HFFc6 (cell line): ENCODE results near the gene PPP4R1. TPM values are rescaled to one million over a fixed set of nuclear protein-coding genes. Genes with fewer than 3 reads are reported as not detected.

ENCODE experiments used
- DNase-seq: peaks from one replicate; pipeline ENCODE4 v3.0.0-alpha.2; 2018
- H3K27ac Mint-ChIP-seq: 2 replicates; pipeline ENCODE4 v1.8.0; 2020; ENCODE audit warnings: mild to moderate bottlenecking, mixed read lengths
- H3K27me3 Mint-ChIP-seq: 2 replicates; pipeline ENCODE4 v1.8.0; 2021; ENCODE audit warnings: mild to moderate bottlenecking, moderate library complexity, mixed read lengths; ENCODE audit not compliant: insufficient read depth
- H3K36me3 Mint-ChIP-seq: 2 replicates; pipeline ENCODE4 v1.8.0; 2021; ENCODE audit warnings: low read depth, mixed read lengths
- H3K4me1 Mint-ChIP-seq: 2 replicates; pipeline ENCODE4 v1.8.0; 2020; ENCODE audit warnings: low read depth, mixed read lengths
- H3K4me3 Mint-ChIP-seq: 2 replicates; pipeline ENCODE4 v1.8.0; 2020; ENCODE audit warnings: mild to moderate bottlenecking, moderate library complexity, mixed read lengths
- H3K9me3 Mint-ChIP-seq: 2 replicates; pipeline ENCODE4 v1.8.0; 2020; ENCODE audit warnings: mild to moderate bottlenecking, mixed read lengths
- CTCF ChIP-seq: fragments of 200-600 bp; sonication (generic); IDR thresholded peaks from 2 replicates; pipeline ENCODE4 v1.5.0; 2021; ENCODE audit warnings: antibody characterized with exemption, mild to moderate bottlenecking
- total RNA-seq, 6 experiments: library from RNA; stranded (reverse); fragmentation: NEBNext Ultra II Directional; extraction: Animal tissue kit (Norgen Biotek cat#: 25700); gene quantifications; 2 replicates in 1 of 6; 3 replicates in 5 of 6; pipeline ENCODE4 v1.2.3, GENCODE V29; 2021

Gene PPP4R1
- total RNA-seq, 6 experiments from 2014 or later, result 83.0 to 107 (median 103) TPM

DNA sequence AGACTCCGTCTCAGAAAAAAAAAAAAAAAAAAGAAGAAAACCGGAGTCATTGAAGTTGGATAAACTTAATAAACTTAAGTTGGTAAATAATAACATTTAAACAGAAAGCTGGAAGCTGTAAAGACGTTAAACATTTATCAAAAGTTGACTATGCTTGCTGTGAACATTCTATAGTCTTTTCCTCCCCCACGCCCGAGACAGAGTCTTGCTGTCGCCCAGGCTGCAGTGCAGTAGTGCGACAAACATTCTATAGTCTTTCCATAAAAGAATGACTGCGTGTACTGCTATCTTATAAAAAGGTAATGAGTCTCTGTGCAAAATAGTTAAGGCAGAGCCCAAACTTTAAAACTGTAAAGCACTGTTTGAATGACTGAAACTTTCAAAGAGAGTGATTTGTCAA, 45.2 kb downstream of the PPP4R1 start:
- Mint-ChIP-seq H3K4me1 (no peaks in the 10 kb centered on the region), H3K27me3 (no peaks in the 10 kb centered on the region), H3K9me3 (no peaks in the 10 kb centered on the region), H3K36me3 (peaks cover 26% of the 10 kb centered on the region), H3K4me3 (no peak overlapping the region), H3K27ac (no peak overlapping the region)
- no peak for TF ChIP-seq CTCF
- DNase-seq, result no peak

- no peaks in the 10 kb centered on the region for H3K27me3 Mint-ChIP-seq
- no peak for TF ChIP-seq CTCF
- H3K27ac Mint-ChIP-seq, result no peak overlapping the region
- H3K4me1 Mint-ChIP-seq, result no peaks in the 10 kb centered on the region
- peaks cover 36% of the 10 kb centered on the region for H3K36me3 Mint-ChIP-seq
- no peak overlapping the region for H3K4me3 Mint-ChIP-seq
- DNase-seq, result no peak
- H3K9me3 Mint-ChIP-seq, result no peaks in the 10 kb centered on the region
Observed at GRCh38 chr18:9568186-9568585, 46.2 kb downstream of the PPP4R1 start.

DNA sequence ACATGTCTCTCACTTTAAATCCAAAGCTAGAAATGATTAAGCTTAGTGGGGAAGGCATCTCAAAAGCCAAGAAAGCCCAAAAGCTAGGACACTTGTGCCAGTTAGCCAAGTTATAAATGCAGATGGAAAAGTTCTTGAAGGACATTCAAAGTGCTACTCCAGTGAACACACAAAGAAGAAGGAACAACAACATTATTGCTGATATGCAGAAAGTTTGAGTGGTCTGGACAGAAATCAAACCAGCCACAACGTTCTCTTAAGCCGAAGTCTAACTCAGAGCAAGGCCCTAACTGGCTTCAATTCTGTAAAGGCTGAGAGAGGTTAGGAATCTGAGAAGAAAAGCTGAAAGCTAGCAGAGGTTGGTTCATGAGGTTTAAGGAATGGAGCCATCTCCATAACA, 49.0 kb downstream of the PPP4R1 start:
- DNase-seq, result no peak
- Mint-ChIP-seq H3K4me1 (no peaks in the 10 kb centered on the region), H3K4me3 (no peak overlapping the region), H3K9me3 (no peaks in the 10 kb centered on the region), H3K27me3 (no peaks in the 10 kb centered on the region; the same call in 1 of the 2 replicates), H3K27ac (no peak overlapping the region), H3K36me3 (peaks cover 42% of the 10 kb centered on the region)
- TF ChIP-seq CTCF, result no peak

DNA sequence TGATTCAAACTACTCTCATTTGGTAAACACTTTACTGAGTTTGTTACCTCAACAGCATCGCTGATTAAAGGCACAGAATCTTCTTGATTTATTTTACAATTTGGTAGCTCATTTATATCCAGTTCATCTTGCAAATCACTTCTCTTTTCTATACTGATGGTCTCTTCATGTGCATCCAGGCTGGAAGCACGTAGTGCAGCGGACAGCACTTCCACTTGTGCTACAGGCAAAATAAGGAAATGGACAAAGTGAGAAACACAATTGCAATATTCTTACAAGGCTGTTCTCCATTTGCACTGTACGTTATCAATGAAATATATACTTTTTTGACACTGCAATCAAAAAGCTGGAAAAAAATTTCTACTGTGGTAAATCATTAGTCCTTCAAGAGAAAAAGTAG, 51.0 kb downstream of the PPP4R1 start:
- no peak for DNase-seq
- no peaks in the 10 kb centered on the region; the same call in 1 of the 2 replicates for H3K27me3 Mint-ChIP-seq
- H3K36me3 Mint-ChIP-seq, result peaks cover 42% of the 10 kb centered on the region
- no peak overlapping the region for H3K4me3 Mint-ChIP-seq
- no peak for TF ChIP-seq CTCF
- H3K9me3 Mint-ChIP-seq, result no peaks in the 10 kb centered on the region
- no peak overlapping the region for H3K27ac Mint-ChIP-seq
- no peaks in the 10 kb centered on the region for H3K4me1 Mint-ChIP-seq

GRCh38 chr18:9562584-9562983, 51.8 kb downstream of the PPP4R1 start:
- Mint-ChIP-seq H3K4me3 (no peak overlapping the region), H3K9me3 (no peaks in the 10 kb centered on the region), H3K27ac (no peak overlapping the region), H3K4me1 (no peaks in the 10 kb centered on the region; the same call in 1 of the 2 replicates), H3K27me3 (no peaks in the 10 kb centered on the region; the same call in none of the 2 replicates), H3K36me3 (peaks cover 48% of the 10 kb centered on the region)
- TF ChIP-seq CTCF, result no peak
- no peak for DNase-seq

DNA sequence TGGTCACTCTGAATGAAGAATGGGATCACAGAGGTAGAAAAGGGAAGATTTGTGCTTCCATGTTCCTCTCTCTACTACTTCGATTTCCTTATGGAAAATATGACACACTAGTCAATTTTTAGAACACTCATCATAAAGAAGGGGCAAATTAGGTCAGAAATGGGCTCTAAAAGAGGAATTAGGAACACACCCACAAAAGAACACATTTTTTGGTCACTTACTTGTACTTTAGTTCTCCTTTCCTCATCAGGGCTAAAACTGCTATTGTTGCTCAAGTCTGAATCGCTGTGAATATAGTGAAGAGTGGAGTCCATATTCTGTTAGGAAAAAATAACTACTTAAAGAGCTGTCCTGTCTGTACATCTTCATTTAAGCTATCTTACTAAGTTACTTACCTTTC, 52.6 kb downstream of the PPP4R1 start:
- DNase-seq, result no peak
- H3K9me3 Mint-ChIP-seq, result no peaks in the 10 kb centered on the region
- H3K4me1 Mint-ChIP-seq, result no peaks in the 10 kb centered on the region; the same call in 1 of the 2 replicates
- no peak for TF ChIP-seq CTCF
- H3K27me3 Mint-ChIP-seq, result no peaks in the 10 kb centered on the region; the same call in none of the 2 replicates
- no peak overlapping the region for H3K4me3 Mint-ChIP-seq
- H3K36me3 Mint-ChIP-seq, result peaks cover 48% of the 10 kb centered on the region
- no peak overlapping the region for H3K27ac Mint-ChIP-seq
